ENCODE data around the gene ZNRF1.

The ZNRF1 gene

DNA sequence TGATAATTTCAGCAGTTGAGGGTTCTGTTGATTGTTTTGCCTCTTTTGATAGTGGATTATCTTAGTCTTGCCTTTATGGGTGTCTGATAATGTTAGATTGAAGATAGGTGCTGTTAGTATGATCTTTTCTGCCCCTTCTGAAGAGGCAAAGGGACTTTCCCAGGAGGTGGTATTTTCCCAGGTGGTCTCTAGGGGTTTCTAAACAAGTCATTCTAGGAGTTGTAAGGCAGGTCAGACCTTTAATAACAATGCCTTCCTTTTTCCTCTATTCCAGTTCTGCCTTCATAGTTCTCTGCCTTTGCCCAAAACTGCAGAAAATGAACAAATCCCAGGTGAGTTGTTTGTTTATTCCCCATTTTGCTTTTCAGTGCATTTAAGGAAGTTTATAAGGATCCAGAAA is 153.8 kb downstream of the ZNRF1 start:
- TF ChIP-seq RAD21 (IDR thresholded peaks at IDR 0.05; ENCODE audit: low read depth), result no peak
- no peak for TF ChIP-seq TAF1 (IDR thresholded peaks at IDR 0.05; ENCODE audit: low read depth)
- TF ChIP-seq, protein P1, sequence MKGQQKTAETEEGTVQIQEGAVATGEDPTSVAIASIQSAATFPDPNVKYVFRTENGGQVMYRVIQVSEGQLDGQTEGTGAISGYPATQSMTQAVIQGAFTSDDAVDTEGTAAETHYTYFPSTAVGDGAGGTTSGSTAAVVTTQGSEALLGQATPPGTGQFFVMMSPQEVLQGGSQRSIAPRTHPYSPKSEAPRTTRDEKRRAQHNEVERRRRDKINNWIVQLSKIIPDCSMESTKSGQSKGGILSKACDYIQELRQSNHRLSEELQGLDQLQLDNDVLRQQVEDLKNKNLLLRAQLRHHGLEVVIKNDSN (IDR thresholded peaks at IDR 0.05), result no peak
- no peak for TF ChIP-seq ZBTB7A (IDR thresholded peaks at IDR 0.05; ENCODE audit: low read depth)
- TF ChIP-seq, protein P2, sequence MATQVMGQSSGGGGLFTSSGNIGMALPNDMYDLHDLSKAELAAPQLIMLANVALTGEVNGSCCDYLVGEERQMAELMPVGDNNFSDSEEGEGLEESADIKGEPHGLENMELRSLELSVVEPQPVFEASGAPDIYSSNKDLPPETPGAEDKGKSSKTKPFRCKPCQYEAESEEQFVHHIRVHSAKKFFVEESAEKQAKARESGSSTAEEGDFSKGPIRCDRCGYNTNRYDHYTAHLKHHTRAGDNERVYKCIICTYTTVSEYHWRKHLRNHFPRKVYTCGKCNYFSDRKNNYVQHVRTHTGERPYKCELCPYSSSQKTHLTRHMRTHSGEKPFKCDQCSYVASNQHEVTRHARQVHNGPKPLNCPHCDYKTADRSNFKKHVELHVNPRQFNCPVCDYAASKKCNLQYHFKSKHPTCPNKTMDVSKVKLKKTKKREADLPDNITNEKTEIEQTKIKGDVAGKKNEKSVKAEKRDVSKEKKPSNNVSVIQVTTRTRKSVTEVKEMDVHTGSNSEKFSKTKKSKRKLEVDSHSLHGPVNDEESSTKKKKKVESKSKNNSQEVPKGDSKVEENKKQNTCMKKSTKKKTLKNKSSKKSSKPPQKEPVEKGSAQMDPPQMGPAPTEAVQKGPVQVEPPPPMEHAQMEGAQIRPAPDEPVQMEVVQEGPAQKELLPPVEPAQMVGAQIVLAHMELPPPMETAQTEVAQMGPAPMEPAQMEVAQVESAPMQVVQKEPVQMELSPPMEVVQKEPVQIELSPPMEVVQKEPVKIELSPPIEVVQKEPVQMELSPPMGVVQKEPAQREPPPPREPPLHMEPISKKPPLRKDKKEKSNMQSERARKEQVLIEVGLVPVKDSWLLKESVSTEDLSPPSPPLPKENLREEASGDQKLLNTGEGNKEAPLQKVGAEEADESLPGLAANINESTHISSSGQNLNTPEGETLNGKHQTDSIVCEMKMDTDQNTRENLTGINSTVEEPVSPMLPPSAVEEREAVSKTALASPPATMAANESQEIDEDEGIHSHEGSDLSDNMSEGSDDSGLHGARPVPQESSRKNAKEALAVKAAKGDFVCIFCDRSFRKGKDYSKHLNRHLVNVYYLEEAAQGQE (IDR thresholded peaks at IDR 0.05; ENCODE audit: low read depth), result no peak
- TF ChIP-seq FOXM1 (IDR thresholded peaks at IDR 0.05; ENCODE audit: borderline replicate concordance, low read depth), result no peak
- no peak for TF ChIP-seq YY1 (IDR thresholded peaks at IDR 0.05; ENCODE audit: low read depth)
- TF ChIP-seq EGR1 (IDR thresholded peaks at IDR 0.05), result no peak
- TF ChIP-seq CREB1 (IDR thresholded peaks at IDR 0.05; ENCODE audit: low read depth), result no peak
- TF ChIP-seq EP300 (IDR thresholded peaks at IDR 0.05; ENCODE audit: borderline replicate concordance), result no peak

DNA sequence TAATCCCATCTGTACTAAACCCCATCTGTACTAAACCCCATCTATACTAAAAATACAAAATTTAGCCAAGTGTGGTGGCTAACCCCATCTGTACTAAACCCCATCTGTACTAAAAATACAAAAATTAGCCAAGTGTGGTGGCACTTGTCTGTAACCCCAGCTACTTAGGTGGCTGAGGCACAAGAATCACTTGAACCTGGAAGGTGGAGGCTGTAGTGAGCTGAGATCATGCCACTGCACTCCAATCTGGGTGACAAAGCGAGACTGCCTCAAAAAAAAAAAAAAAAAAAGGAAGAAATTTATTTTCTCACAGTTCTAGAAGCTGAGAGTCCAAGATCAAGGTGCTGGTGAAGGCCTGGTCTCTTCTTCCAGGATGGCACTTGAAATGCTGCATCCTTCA is 161.6 kb downstream of the ZNRF1 start:
- TF ChIP-seq TEAD4 (IDR thresholded peaks at IDR 0.05) (no peak), EP300 (IDR thresholded peaks at IDR 0.05; ENCODE audit: borderline replicate concordance) (no peak), TAF1 (IDR thresholded peaks at IDR 0.05; ENCODE audit: low read depth) (no peak), TCF12 (IDR thresholded peaks at IDR 0.05; ENCODE audit: low read depth) (no peak), ZBTB7A (IDR thresholded peaks at IDR 0.05; ENCODE audit: low read depth) (no peak), YY1 (IDR thresholded peaks at IDR 0.05; ENCODE audit: low read depth) (no peak), FOXM1 (IDR thresholded peaks at IDR 0.05; ENCODE audit: borderline replicate concordance, low read depth) (no peak), CREB1 (IDR thresholded peaks at IDR 0.05; ENCODE audit: low read depth) (no peak), NFIC (IDR thresholded peaks at IDR 0.05) (no peak), CEBPB (IDR thresholded peaks at IDR 0.05) (no peak), RAD21 (IDR thresholded peaks at IDR 0.05; ENCODE audit: low read depth) (no peak), EGR1 (IDR thresholded peaks at IDR 0.05) (no peak)
- TF ChIP-seq, protein P1 (IDR thresholded peaks at IDR 0.05), result no peak
- TF ChIP-seq, protein P3, sequence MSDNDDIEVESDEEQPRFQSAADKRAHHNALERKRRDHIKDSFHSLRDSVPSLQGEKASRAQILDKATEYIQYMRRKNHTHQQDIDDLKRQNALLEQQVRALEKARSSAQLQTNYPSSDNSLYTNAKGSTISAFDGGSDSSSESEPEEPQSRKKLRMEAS (IDR thresholded peaks at IDR 0.05), result no peak
- TF ChIP-seq, protein P2 (IDR thresholded peaks at IDR 0.05; ENCODE audit: low read depth), result no peak

All from Ishikawa (cell line).